Measurements from ENCODE around the gene SERP1. TPM values are rescaled to one million over a fixed set of nuclear protein-coding genes. Genes with fewer than 3 reads are reported as not detected.
"Not testable (repeated sequence)": the region's sequence is repeated elsewhere in the genome, so short reads cannot be mapped to it uniquely, and the experiment has no call there.

The SERP1 gene
- total RNA-seq, 2 experiments from 2014 or later: 95.9 to 105 TPM

DNA sequence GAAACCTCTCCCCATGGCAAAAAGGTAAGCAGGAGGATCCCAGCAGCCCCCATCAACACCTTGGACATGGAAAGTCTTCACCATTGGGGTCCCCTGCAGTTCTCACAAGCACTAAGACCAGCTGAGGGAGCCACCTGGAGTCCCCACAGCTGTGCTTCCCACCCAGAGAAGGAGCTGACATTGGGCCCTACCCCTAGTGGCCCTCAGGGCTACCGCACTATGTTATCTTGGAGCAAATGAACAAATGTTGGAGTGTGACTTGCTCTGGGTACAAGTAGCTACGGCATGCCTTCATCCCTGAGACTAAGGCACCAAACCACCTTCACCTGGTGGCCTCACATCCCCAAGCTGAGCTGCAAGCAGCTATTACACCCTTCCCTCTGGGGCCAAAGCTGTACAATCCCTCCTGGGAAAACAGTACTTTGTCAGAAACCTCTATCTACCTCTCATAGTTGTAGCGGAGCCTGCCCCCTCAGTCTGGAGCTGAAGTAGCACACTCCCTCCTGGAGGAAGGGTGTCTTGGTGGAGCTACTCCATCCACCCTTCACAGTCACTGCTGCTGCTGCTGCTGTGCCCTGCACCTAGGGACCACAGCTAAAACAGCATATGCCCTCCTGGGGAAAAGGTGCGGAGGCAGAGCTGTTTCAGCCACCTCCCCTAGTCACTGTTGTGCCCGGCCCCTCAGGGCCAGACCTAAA lies 42.7 kb downstream of the SERP1 start:
- Mint-ChIP-seq H3K4me3 (no peak overlapping the region), H3K27me3 (ENCODE audit: low read depth) (peaks cover 2% of the 10 kb centered on the region)

DNA sequence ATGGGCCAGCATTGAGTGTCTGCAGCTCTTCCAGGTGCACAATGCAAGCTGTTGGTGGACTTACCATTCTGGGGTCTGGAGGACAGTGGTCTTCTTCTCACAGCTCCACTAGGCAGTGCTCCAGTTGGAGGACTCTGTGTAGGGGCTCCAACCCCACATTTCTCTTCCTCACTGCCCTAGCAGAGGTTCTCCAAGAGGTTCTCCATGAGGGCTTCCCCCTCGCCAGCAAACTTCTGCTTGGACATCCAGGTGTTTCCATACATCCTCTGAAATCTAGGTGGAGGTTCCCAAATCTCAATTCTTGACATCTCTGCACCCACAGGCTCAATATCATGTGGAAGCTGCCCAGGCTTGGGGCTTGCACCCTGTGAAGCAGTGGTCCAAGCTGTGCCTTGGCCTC lies 45.3 kb downstream of the SERP1 start:
- H3K27me3 Mint-ChIP-seq (ENCODE audit: low read depth); intact Hi-C loops (cut with micrococcal nuclease); H3K27ac Mint-ChIP-seq; CTCF ChIA-PET; H3K36me3 Mint-ChIP-seq (ENCODE audit: low read depth); DNase-seq; H3K4me3 Mint-ChIP-seq; H3K9me3 Mint-ChIP-seq; H3K4me1 Mint-ChIP-seq (ENCODE audit: low read depth): not testable (repeated sequence)

More for the DNA sequence above, 42.7 kb downstream of the SERP1 start:
- CTCF ChIA-PET: interaction anchor here (0.9 to 2.3 kb wide), 4 partner anchors 9 to 515 kb away, joined by 3 to 12 read pairs (median 4); no protein-coding TSS in a partner anchor
- intact Hi-C loops (cut with micrococcal nuclease): no loop called here
- H3K36me3 Mint-ChIP-seq (ENCODE audit: low read depth): peaks cover 4% of the 10 kb centered on the region
- no peak overlapping the region for H3K27ac Mint-ChIP-seq
- H3K9me3 Mint-ChIP-seq: peaks cover 6% of the 10 kb centered on the region
- H3K4me1 Mint-ChIP-seq (ENCODE audit: low read depth): peaks cover 11% of the 10 kb centered on the region
- DNase-seq: no peak

DNA sequence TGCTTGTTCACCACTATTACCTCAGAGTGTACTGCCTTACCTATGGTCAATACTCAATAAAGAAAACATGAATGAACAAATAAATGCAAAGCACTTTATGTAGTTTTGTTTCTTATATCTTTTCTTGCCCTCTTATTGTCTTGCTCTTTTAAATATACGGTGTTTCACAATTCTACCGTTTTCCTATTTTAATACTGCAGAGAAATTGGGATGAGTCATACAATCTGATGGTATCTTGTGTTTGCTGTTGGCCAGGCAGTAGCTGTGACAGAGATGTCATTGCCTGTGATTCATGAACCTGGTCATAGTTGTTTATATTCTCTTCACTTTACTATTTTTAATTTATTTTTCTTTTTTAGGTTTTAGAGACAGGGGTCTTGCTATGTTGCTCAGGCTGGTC lies 48.3 kb downstream of the SERP1 start:
- DNase-seq: no peak
- Mint-ChIP-seq H3K27ac (no peak overlapping the region), H3K36me3 (ENCODE audit: low read depth) (no peaks in the 10 kb centered on the region), H3K27me3 (ENCODE audit: low read depth) (no peaks in the 10 kb centered on the region), H3K9me3 (peaks cover 4% of the 10 kb centered on the region), H3K4me3 (no peak overlapping the region), H3K4me1 (ENCODE audit: low read depth) (peaks cover 7% of the 10 kb centered on the region)
- intact Hi-C loops (cut with micrococcal nuclease): no loop called here
- CTCF ChIA-PET: interaction anchor here (0.6 to 5.9 kb wide), 4 partner anchors 87 to 212 kb away, joined by 3 to 40 read pairs (median 6); partner anchors contain the start of gene TSC22D2

DNA sequence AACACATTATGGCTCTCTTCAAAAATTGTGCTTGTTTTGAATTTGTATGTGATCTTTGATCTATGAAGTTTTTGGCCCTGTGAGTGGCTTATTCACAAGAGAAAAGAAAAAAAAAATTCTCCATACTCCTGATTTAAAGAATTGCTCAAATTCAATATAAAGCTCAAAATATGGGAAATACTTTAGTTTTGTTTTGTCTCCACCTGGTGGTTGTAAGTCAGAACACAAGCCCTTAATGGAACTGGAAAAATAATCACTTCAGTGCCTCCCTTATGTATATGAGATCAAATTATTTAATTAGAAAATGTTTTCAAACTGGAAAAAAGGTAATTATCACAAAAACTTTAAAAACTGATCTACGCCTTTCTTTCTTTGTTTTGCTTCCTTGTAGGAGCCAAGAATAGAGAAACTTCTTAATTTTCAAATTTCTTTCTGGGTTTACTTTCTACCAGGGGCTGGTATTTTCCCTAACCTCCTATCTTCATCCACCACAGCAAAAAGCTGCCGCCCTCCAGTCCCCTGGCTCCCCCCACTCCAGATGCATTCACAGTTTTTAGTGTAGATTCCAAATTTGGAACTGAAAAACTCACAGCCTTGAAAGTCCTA lies 50.6 kb downstream of the SERP1 start:
- peak; percentile 12 for DNase-seq
- Mint-ChIP-seq H3K4me3 (no peak overlapping the region), H3K27me3 (ENCODE audit: low read depth) (no peaks in the 10 kb centered on the region), H3K4me1 (ENCODE audit: low read depth) (no peaks in the 10 kb centered on the region), H3K36me3 (ENCODE audit: low read depth) (no peaks in the 10 kb centered on the region), H3K9me3 (peaks cover under 1% of the 10 kb centered on the region), H3K27ac (no peak overlapping the region)
- intact Hi-C loops (cut with micrococcal nuclease): loop anchor here (1.0 kb wide), 5 partner anchors 85 to 528 kb away; no protein-coding TSS in a partner anchor
- CTCF ChIA-PET: interaction anchor here (0.6 to 5.9 kb wide), 31 partner anchors 9 to 528 kb away, joined by 3 to 44 read pairs (median 3); partner anchors contain the start of gene TSC22D2

DNA sequence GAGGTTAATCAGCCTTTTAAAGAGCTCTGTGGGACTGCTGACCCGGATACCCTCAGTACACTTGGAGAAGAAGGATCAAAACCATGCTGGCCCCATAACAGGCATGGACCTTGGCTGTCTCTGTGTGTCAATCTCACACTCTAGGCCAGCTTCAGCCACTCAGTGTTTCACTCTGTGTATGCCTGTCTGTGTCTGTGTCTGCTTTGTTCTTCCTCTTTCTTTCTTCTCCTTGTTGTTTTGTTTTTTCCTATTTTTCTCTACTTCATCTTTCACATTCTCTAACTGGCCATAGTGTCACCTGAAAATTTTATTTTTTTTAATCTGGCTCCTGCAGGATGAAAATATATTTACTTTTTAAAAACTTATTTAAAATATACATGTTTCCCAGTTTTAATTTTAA lies 51.1 kb downstream of the SERP1 start:
- Mint-ChIP-seq H3K36me3 (ENCODE audit: low read depth) (no peaks in the 10 kb centered on the region), H3K27me3 (ENCODE audit: low read depth) (no peaks in the 10 kb centered on the region), H3K9me3 (no peaks in the 10 kb centered on the region), H3K27ac (no peak overlapping the region), H3K4me3 (no peak overlapping the region), H3K4me1 (ENCODE audit: low read depth) (no peaks in the 10 kb centered on the region)
- DNase-seq: no peak
- CTCF ChIA-PET: interaction anchor here (0.6 to 5.9 kb wide), 25 partner anchors 9 to 528 kb away, joined by 3 to 44 read pairs (median 4); partner anchors contain the start of gene TSC22D2
- intact Hi-C loops (cut with micrococcal nuclease): loop anchor here (1.0 kb wide), 5 partner anchors 85 to 528 kb away; no protein-coding TSS in a partner anchor

DNA sequence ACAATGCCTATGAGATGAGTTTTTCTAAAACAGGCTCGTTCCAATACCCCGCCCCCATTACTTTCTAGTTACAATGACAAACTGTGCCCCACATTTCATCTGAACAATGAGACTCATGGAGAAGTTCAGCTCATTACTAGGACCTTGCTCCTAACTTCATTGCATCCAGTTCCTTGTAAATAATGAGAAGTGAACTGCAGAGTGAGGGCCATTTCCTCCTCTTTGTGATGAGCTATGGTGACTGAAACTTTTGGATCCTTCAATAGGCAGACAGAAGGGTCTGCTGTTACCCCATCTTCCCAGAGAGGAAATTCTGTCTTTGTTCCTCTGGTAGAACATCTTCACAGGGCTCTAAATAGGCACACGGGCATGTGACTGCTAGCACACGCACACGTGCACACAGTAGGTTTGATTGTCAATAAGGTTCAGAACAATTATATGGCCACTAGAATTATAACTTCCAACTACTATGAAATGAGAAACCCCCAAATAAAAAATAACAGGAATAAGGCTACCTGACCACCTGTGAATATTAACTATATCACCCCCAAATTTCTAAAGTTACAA lies 51.8 kb downstream of the SERP1 start:
- intact Hi-C loops (cut with micrococcal nuclease): no loop called here
- Mint-ChIP-seq H3K27me3 (ENCODE audit: low read depth) (no peaks in the 10 kb centered on the region), H3K27ac (no peak overlapping the region), H3K36me3 (ENCODE audit: low read depth) (no peaks in the 10 kb centered on the region), H3K9me3 (no peaks in the 10 kb centered on the region), H3K4me3 (no peak overlapping the region), H3K4me1 (ENCODE audit: low read depth) (no peaks in the 10 kb centered on the region)
- CTCF ChIA-PET: interaction anchor here (0.7 to 5.9 kb wide), 20 partner anchors 10 to 527 kb away, joined by 3 to 44 read pairs (median 4); partner anchors contain the start of gene TSC22D2
- DNase-seq: no peak

Other genes with a start within 250 kb of the SERP1 start
- 10 to 100 TPM; 13.0 to 13.7 TPM for gene TSC22D2, start 138.2 kb downstream of the SERP1 start, total RNA-seq
- 100 to 1,000 TPM; 133 to 135 TPM for gene EIF2A, start 291 bp upstream of the SERP1 start, total RNA-seq
- 10 to 100 TPM; 68.4 to 71.2 TPM for gene SELENOT, start 56.8 kb upstream of the SERP1 start, total RNA-seq
- gene ERICH6, start 157.4 kb upstream of the SERP1 start, total RNA-seq: not detected
- gene SIAH2, start 216.7 kb upstream of the SERP1 start, total RNA-seq: 10 to 100 TPM; 67.1 to 68.8 TPM

Measured in activated naive CD4-positive, alpha-beta T cell treated with anti-CD3 and anti-CD28 coated beads for 36 hours (primary cell).